GM12878 (cell line): ENCODE data around the gene TXNDC5. TPM values are rescaled to one million over a fixed set of nuclear protein-coding genes. Genes with fewer than 3 reads are reported as not detected.

ENCODE experiments used
- ATAC-seq: fragments of 200-7000 bp; cut with Tn5 transposase; 3 replicates; pipeline ENCODE4 v1.9.1; 2020; ENCODE audit warnings: mild to moderate bottlenecking, moderate library complexity
- BruUV-seq: library from RNA; stranded (reverse); fragments of 400-500 nt; replicated peaks from 2 replicates; lab custom pipeline; 2021; lab: Mats Ljungman, UMichigan
- CTCF ChIA-PET: fragments of 300-600 bp; sonication (Branson Sonifier 250); formaldehyde crosslinking; extraction: SDS; loops from one replicate; lab custom pipeline; 2021; ENCODE audit warnings: inconsistent platforms; lab: Yijun Ruan, JAX
- POLR2A ChIA-PET: fragments of 350-600 bp; formaldehyde crosslinking; extraction: SDS; loops from one replicate; lab custom pipeline; 2021; ENCODE audit warnings: inconsistent platforms; lab: Charles Lee
- RAD21 ChIA-PET: fragments of 300-600 bp; sonication (Branson Sonifier 250); formaldehyde crosslinking; loops from one replicate; lab custom pipeline; 2023; ENCODE audit warnings: antibody characterized with exemption; ENCODE audit not compliant: unreplicated experiment; lab: Charles Lee
- SMC1A ChIA-PET: fragments of 300-600 bp; sonication (Branson Sonifier 250); formaldehyde crosslinking; loops from one replicate; lab custom pipeline; 2023; ENCODE audit not compliant: unreplicated experiment, uncharacterized antibody; lab: Charles Lee
- DNase-seq: peaks from one replicate; pipeline ENCODE4 v3.0.0-alpha.2; 2011; ENCODE audit warnings: low read depth, low spot score
- FAIRE-seq: peaks from 3 replicates; lab custom pipeline; 2011; peaks lifted over from hg19 to GRCh38; lab: Jason Lieb, UNC
- H2AFZ ChIP-seq: 2 replicates; pipeline ENCODE4 v1.6.0; 2011; ENCODE audit warnings: low read depth, low read length, control low read depth; ENCODE audit not compliant: control insufficient read depth
- H3K27ac ChIP-seq: 2 replicates; pipeline ENCODE4 v1.5.1; 2011; ENCODE audit warnings: control low read depth; ENCODE audit not compliant: control insufficient read depth, insufficient read depth
- H3K27me3 ChIP-seq, 2 experiments: replicated peaks in 1 of 2; 2 replicates each; pipeline versions ENCODE4 v1.6.0 to v1.6.1; 2011; ENCODE audit warnings: low read length in 1 of 2; ENCODE audit not compliant: control insufficient read depth in 2 of 2, insufficient read depth in 2 of 2
- H3K36me3 ChIP-seq, 2 experiments: 2 replicates each; pipeline ENCODE4 v1.5.1; 2011; ENCODE audit warnings: low read length in 1 of 2; ENCODE audit not compliant: control insufficient read depth in 2 of 2, insufficient read depth in 2 of 2
- H3K4me1 ChIP-seq: 2 replicates; pipeline ENCODE4 v1.6.1; 2011; ENCODE audit warnings: mild to moderate bottlenecking, low read length, moderate library complexity, mixed read lengths; ENCODE audit not compliant: control insufficient read depth, insufficient read depth
- H3K4me2 ChIP-seq: 2 replicates; pipeline ENCODE4 v1.6.0; 2011; ENCODE audit warnings: control low read depth; ENCODE audit not compliant: control insufficient read depth, insufficient read depth
- H3K4me3 ChIP-seq: fragments of 200-600 bp; sonication (generic); 2 replicates; pipeline ENCODE4 v1.5.1; 2016
- H3K79me2 ChIP-seq: 2 replicates; pipeline ENCODE4 v1.6.0; 2011; ENCODE audit warnings: low read length; ENCODE audit not compliant: control insufficient read depth, insufficient read depth
- H3K9ac ChIP-seq: 2 replicates; pipeline ENCODE4 v1.8.0; 2011; ENCODE audit warnings: low read length, control low read depth, mixed read lengths; ENCODE audit not compliant: control insufficient read depth, insufficient read depth
- H3K9me3 ChIP-seq: replicated peaks from 3 replicates; pipeline ENCODE4 v1.5.1; 2011; ENCODE audit warnings: mild to moderate bottlenecking, low read length; ENCODE audit not compliant: control insufficient read depth, insufficient read depth
- H4K20me1 ChIP-seq: 2 replicates; pipeline ENCODE4 v1.6.0; 2011; ENCODE audit not compliant: control insufficient read depth, insufficient read depth
- BCL11A ChIP-seq: IDR thresholded peaks from 2 replicates; pipeline ENCODE4 v1.6.1; 2011; ENCODE audit warnings: low read depth, low read length
- CHD1 ChIP-seq: IDR thresholded peaks from 2 replicates; pipeline ENCODE4 v1.6.1; 2012; ENCODE audit warnings: low read depth, low read length, improper control_type of control experiment
- CREB1 ChIP-seq: IDR thresholded peaks from 2 replicates; pipeline ENCODE4 v1.6.1; 2012; ENCODE audit warnings: low read depth, mild to moderate bottlenecking, inconsistent platforms
- IKZF1 ChIP-seq: fragments of 450-650 bp; conservative IDR thresholded peaks from 2 replicates; pipeline ENCODE4 v1.6.1; 2017; ENCODE audit warnings: antibody characterized with exemption, mild to moderate bottlenecking
- LARP7 ChIP-seq: fragments of 450-650 bp; IDR thresholded peaks from 2 replicates; pipeline ENCODE4 v1.6.1; 2017; ENCODE audit warnings: mild to moderate bottlenecking
- MAX ChIP-seq: IDR thresholded peaks from 2 replicates; pipeline ENCODE4 v1.6.1; 2012; ENCODE audit warnings: low read depth, low read length, improper control_type of control experiment
- MEF2B ChIP-seq: fragments of 450-650 bp; IDR thresholded peaks from 2 replicates; pipeline ENCODE4 v1.6.1; 2018; ENCODE audit warnings: mild to moderate bottlenecking, moderate library complexity; ENCODE audit not compliant: partially characterized antibody, poor library complexity, severe bottlenecking
- MXI1 ChIP-seq: fragments of 150-350 bp; IDR thresholded peaks from 2 replicates; pipeline ENCODE4 v1.6.1; 2011; ENCODE audit warnings: low read depth, mild to moderate bottlenecking, inconsistent platforms, low read length, improper control_type of control experiment
- POLR2A ChIP-seq: IDR thresholded peaks from 2 replicates; pipeline ENCODE4 v1.6.1; 2011; ENCODE audit warnings: low read depth, mild to moderate bottlenecking, low read length
- RAD51 ChIP-seq: fragments of 450-650 bp; IDR thresholded peaks from 2 replicates; pipeline ENCODE4 v1.6.1; 2016; ENCODE audit warnings: moderate library complexity, mild to moderate bottlenecking, inconsistent platforms
- SMAD1 ChIP-seq: fragments of 450-650 bp; IDR thresholded peaks from 2 replicates; pipeline ENCODE4 v1.6.1; 2018; ENCODE audit warnings: mild to moderate bottlenecking, low read depth; ENCODE audit not compliant: partially characterized antibody
- SPI1 ChIP-seq: IDR thresholded peaks from 2 replicates; pipeline ENCODE4 v1.6.1; 2011; ENCODE audit warnings: low read depth, mild to moderate bottlenecking, low read length, moderate library complexity, borderline replicate concordance; ENCODE audit not compliant: insufficient read depth
- SREBF1 ChIP-seq: IDR thresholded peaks from 2 replicates; pipeline ENCODE4 v1.6.1; 2012; ENCODE audit warnings: mild to moderate bottlenecking, low read length
- TCF3 ChIP-seq: IDR thresholded peaks from 2 replicates; pipeline ENCODE4 v1.6.1; 2012; ENCODE audit warnings: low read depth, mild to moderate bottlenecking, low read length, borderline replicate concordance; ENCODE audit not compliant: insufficient read depth
- WRNIP1 ChIP-seq: IDR thresholded peaks from 2 replicates; pipeline ENCODE4 v1.6.1; 2011; ENCODE audit warnings: low read depth, low read length, improper control_type of control experiment, borderline replicate concordance
- ZNF274 ChIP-seq: IDR thresholded peaks from one replicate; pipeline ENCODE4 v1.8.0; 2011; ENCODE audit not compliant: insufficient read length, insufficient read depth
- WGBS: methylation state at CpG from one replicate; pipeline ENCODE4 v1.1.6; 2016; ENCODE audit warnings: low lambda C conversion rate; ENCODE audit not compliant: insufficient replicate concordance, insufficient coverage; ENCODE audit errors: missing lambda C conversion rate; 5-methylcytosine and 5-hydroxymethylcytosine counted together
- in situ Hi-C: fragments of 300-500 bp; cut with MboI; formaldehyde crosslinking; loops from 9 replicates; pipeline ENCODE4 v1.14.3; 2018; ENCODE audit warnings: mixed read lengths
- intact Hi-C: fragments of 100-400 bp; cut with micrococcal nuclease; formaldehyde crosslinking; loops from one replicate; pipeline ENCODE4 v1.14.2; 2022; ENCODE audit not compliant: unreplicated experiment
- polyA plus RNA-seq, 11 experiments: library from polyadenylated mRNA; depleted of rRNA in 4 of 11; unstranded in 6 of 11; stranded (reverse) in 5 of 11; fragments of >200 nt; fragmentation: Nextera tagmentation in 4 of 11; fragmentation: Illumina TruSeq in 1 of 11; extraction: Ambion mirVana in 4 of 11; extraction: Trizol in 1 of 11; gene quantifications; 1 replicate in 1 of 11; 2 replicates in 10 of 11; pipeline versions ENCODE4 v1.2.1 to v1.2.3, GENCODE V29; 2011 to 2016; ENCODE audit warnings: inconsistent platforms in 2 of 11, missing spikeins in 2 of 11, low read depth in 1 of 11
- total RNA-seq, 4 experiments: library from RNA; depleted of rRNA in 3 of 4; stranded (reverse); fragments of >200 nt in 3 of 4; fragmentation: Illumina TruSeq in 1 of 4; extraction: Trizol in 1 of 4; gene quantifications; 2 replicates each; pipeline versions ENCODE4 v1.2.1 to v1.2.3, GENCODE V29; 2013 to 2021
- TF ChIP-seq, protein P1 (sequence below): fragments of 450-650 bp; IDR thresholded peaks from 2 replicates; pipeline ENCODE4 v1.6.1; 2016; ENCODE audit warnings: mild to moderate bottlenecking
- TF ChIP-seq, protein P2 (sequence below): IDR thresholded peaks from 2 replicates; pipeline ENCODE4 v1.6.1; 2011; ENCODE audit warnings: borderline replicate concordance, low read depth, mild to moderate bottlenecking, moderate library complexity, mixed read lengths, low read length; ENCODE audit not compliant: insufficient read depth; ENCODE audit errors: extremely low read length
- TF ChIP-seq, protein P3 (sequence below): fragments of 450-650 bp; IDR thresholded peaks from 2 replicates; pipeline ENCODE4 v1.6.1; 2017; ENCODE audit warnings: mild to moderate bottlenecking, moderate library complexity

Gene TXNDC5
- total and polyA plus RNA-seq, 10 of the 15 experiments (the other 5 are each of a cell fraction or from before 2014, with no cell fraction given): 7.2 to 181 (median 132) TPM

GRCh38 chr6:7896465-7896987, 14.1 kb downstream of the TXNDC5 start:
- Histone ChIP-seq H3K79me2 (peaks cover 2% of the 10 kb centered on the region; the same call in 1 of the 2 replicates), H3K9ac (no peak overlapping the region), H3K27ac (no peak overlapping the region), H3K4me2 (no peak overlapping the region), H3K4me1 (peaks cover 20% of the 10 kb centered on the region), H3K9me3 (no peaks in the 10 kb centered on the region), H3K4me3 (no peak overlapping the region), H3K36me3 (peaks cover 19 to 63% of the 10 kb centered on the region in 2 experiments), H2AFZ (no peak overlapping the region), H4K20me1 (peaks cover 6% of the 10 kb centered on the region), H3K27me3 (no peaks in the 10 kb centered on the region)
- intact Hi-C loops (loop anchor here (5.0 kb wide), 2 partner anchors 166 to 174 kb away; partner anchors contain the start of gene BLOC1S5), in situ Hi-C loops (no loop called here)
- BruUV-seq: no TSS peak
- FAIRE-seq (no peak), ATAC-seq (no peak), DNase-seq (no peak)
- ChIA-PET RAD21 (no interaction called here), CTCF (interaction anchor here (0.5 to 1.2 kb wide), 2 partner anchors 61 to 119 kb away, joined by 3 to 4 read pairs; no protein-coding TSS in a partner anchor), SMC1A (interaction anchor here (1.2 kb wide), 1 partner anchor 110 kb away, joined by 3 read pairs; no protein-coding TSS in a partner anchor), POLR2A (no interaction called here)
- WGBS: 97% methylated on average over 6 of the region's 6 CpGs
- TF ChIP-seq TCF3: no peak
- TF ChIP-seq, protein P1, sequence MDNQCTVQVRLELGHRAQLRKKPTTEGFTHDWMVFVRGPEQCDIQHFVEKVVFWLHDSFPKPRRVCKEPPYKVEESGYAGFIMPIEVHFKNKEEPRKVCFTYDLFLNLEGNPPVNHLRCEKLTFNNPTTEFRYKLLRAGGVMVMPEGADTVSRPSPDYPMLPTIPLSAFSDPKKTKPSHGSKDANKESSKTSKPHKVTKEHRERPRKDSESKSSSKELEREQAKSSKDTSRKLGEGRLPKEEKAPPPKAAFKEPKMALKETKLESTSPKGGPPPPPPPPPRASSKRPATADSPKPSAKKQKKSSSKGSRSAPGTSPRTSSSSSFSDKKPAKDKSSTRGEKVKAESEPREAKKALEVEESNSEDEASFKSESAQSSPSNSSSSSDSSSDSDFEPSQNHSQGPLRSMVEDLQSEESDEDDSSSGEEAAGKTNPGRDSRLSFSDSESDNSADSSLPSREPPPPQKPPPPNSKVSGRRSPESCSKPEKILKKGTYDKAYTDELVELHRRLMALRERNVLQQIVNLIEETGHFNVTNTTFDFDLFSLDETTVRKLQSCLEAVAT: no peak
- TF ChIP-seq MXI1: no peak
- no peak for TF ChIP-seq POLR2A
- TF ChIP-seq CREB1: no peak
- TF ChIP-seq SREBF1: no peak
- no peak for TF ChIP-seq IKZF1
- TF ChIP-seq WRNIP1: no peak
- no peak for TF ChIP-seq RAD51
- no peak for TF ChIP-seq MAX
- no peak for TF ChIP-seq CHD1
- no peak for TF ChIP-seq LARP7
- no peak for TF ChIP-seq SMAD1
- TF ChIP-seq SPI1: no peak
- no peak for TF ChIP-seq MEF2B
- TF ChIP-seq, protein P2, sequence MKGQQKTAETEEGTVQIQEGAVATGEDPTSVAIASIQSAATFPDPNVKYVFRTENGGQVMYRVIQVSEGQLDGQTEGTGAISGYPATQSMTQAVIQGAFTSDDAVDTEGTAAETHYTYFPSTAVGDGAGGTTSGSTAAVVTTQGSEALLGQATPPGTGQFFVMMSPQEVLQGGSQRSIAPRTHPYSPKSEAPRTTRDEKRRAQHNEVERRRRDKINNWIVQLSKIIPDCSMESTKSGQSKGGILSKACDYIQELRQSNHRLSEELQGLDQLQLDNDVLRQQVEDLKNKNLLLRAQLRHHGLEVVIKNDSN: no peak
- TF ChIP-seq, protein P3, sequence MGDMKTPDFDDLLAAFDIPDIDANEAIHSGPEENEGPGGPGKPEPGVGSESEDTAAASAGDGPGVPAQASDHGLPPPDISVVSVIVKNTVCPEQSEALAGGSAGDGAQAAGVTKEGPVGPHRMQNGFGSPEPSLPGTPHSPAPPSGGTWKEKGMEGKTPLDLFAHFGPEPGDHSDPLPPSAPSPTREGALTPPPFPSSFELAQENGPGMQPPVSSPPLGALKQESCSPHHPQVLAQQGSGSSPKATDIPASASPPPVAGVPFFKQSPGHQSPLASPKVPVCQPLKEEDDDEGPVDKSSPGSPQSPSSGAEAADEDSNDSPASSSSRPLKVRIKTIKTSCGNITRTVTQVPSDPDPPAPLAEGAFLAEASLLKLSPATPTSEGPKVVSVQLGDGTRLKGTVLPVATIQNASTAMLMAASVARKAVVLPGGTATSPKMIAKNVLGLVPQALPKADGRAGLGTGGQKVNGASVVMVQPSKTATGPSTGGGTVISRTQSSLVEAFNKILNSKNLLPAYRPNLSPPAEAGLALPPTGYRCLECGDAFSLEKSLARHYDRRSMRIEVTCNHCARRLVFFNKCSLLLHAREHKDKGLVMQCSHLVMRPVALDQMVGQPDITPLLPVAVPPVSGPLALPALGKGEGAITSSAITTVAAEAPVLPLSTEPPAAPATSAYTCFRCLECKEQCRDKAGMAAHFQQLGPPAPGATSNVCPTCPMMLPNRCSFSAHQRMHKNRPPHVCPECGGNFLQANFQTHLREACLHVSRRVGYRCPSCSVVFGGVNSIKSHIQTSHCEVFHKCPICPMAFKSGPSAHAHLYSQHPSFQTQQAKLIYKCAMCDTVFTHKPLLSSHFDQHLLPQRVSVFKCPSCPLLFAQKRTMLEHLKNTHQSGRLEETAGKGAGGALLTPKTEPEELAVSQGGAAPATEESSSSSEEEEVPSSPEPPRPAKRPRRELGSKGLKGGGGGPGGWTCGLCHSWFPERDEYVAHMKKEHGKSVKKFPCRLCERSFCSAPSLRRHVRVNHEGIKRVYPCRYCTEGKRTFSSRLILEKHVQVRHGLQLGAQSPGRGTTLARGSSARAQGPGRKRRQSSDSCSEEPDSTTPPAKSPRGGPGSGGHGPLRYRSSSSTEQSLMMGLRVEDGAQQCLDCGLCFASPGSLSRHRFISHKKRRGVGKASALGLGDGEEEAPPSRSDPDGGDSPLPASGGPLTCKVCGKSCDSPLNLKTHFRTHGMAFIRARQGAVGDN: no peak
- TF ChIP-seq ZNF274: no peak
- TF ChIP-seq BCL11A: no peak
